Upper lobe of left lung (tissue), 6 donors: Measurements from ENCODE around the gene MAN2A2. TPM values are rescaled to one million over a fixed set of nuclear protein-coding genes. Genes with fewer than 3 reads are reported as not detected.

Source experiments
- ATAC-seq, 2 donors: fragments of 200-7000 bp; cut with Tn5 transposase; one replicate each; pipeline ENCODE4 v1.9.1; 2022; ENCODE audit warnings: mild to moderate bottlenecking in 2 of 2, moderate library complexity in 2 of 2; ENCODE audit not compliant: low FRiP score in 2 of 2
- DNase-seq, 2 donors: peaks; one replicate each; pipeline ENCODE4 v3.0.0-alpha.2; 2019 to 2020
- H3K27ac ChIP-seq, 4 donors: fragments of 200-600 bp; sonication (generic); one replicate each; pipeline ENCODE4 v1.5.1; 2016 to 2019
- H3K27me3 ChIP-seq, 4 donors: fragments of 200-600 bp; sonication (generic); one replicate each; pipeline ENCODE4 v1.5.1; 2017 to 2019
- H3K36me3 ChIP-seq, 4 donors: fragments of 200-600 bp; sonication (generic); one replicate each; pipeline ENCODE4 v1.5.1; 2016 to 2019
- H3K4me1 ChIP-seq, 4 donors: fragments of 200-600 bp; sonication (generic); one replicate each; pipeline ENCODE4 v1.5.1; 2018 to 2019
- H3K4me3 ChIP-seq, 4 donors: fragments of 200-600 bp; sonication (generic); one replicate each; pipeline ENCODE4 v1.5.1; 2017 to 2019; ENCODE audit warnings: mild to moderate bottlenecking in 2 of 4, moderate library complexity in 1 of 4
- H3K9me3 ChIP-seq, 4 donors: fragments of 200-600 bp; sonication (generic); one replicate each; pipeline ENCODE4 v1.5.1; 2018 to 2019
- EP300 ChIP-seq, 4 donors: sonication (generic); formaldehyde crosslinking; IDR thresholded peaks; one replicate each; pipeline ENCODE4 v1.5.1; 2017; ENCODE audit warnings: antibody characterized with exemption in 4 of 4, control low read depth in 2 of 4
- POLR2A ChIP-seq, 4 donors: fragments of 450-650 bp; IDR thresholded peaks; one replicate each; pipeline ENCODE4 v1.5.1; 2016 to 2017; ENCODE audit warnings: antibody characterized with exemption in 4 of 4, mild to moderate bottlenecking in 2 of 4
- POLR2AphosphoS5 ChIP-seq, 2 donors: sonication (generic); formaldehyde crosslinking; IDR thresholded peaks; one replicate each; pipeline ENCODE4 v1.5.1; 2017; ENCODE audit warnings: antibody characterized with exemption in 2 of 2
- WGBS, 2 donors: methylation state at CpG; one replicate each; pipeline ENCODE4 v1.1.5; 2017 to 2018; 5-methylcytosine and 5-hydroxymethylcytosine counted together
- total RNA-seq, 6 donors: library from RNA; depleted of rRNA in 4 of 6; stranded (reverse); fragments of >200 nt in 4 of 6; gene quantifications; one replicate each; pipeline versions ENCODE4 v1.1.0 to v1.2.1, GENCODE V29; 2016 to 2021
- TF ChIP-seq, protein P1 (sequence below), 6 experiments: fragments of 450-650 bp in 4 of 6; fragments of 200-600 bp in 2 of 6; sonication (generic) in 2 of 6; IDR thresholded peaks; one replicate each; pipeline ENCODE4 v1.5.1; 2016 to 2019; ENCODE audit warnings: antibody characterized with exemption in 6 of 6
- donor health status: DM: no; HTN: no; CAD: no; lungs with moderate emphysema.
- donor health status: DM: no; HTN: yes; CAD: no; lungs with severe emphysema.

Gene MAN2A2
- total RNA-seq, 6 donors from 2014 or later = 36.8 to 219 (median 90.1) TPM

- Histone ChIP-seq H3K36me3 (peaks cover 2 to 9% (median 7%) of the 10 kb centered on the region in 4 donors), H3K4me1 (peaks cover 47 to 69% (median 61%) of the 10 kb centered on the region in 4 donors), H3K4me3 (peak overlapping the region; percentile 65 to 94 (median 87)), H3K27me3 (no peaks in the 10 kb centered on the region), H3K9me3 (no peaks in the 10 kb centered on the region), H3K27ac (peak overlapping the region; percentile 97 to 99 (median 98))
- ATAC-seq (peak in 1 of 2 donors; percentile 41), DNase-seq (peak in 1 of 2 donors; percentile 91)
- 0% methylated on average over 7 to 22 of the region's 71 CpGs for WGBS, 2 donors
- TF ChIP-seq, protein P1, sequence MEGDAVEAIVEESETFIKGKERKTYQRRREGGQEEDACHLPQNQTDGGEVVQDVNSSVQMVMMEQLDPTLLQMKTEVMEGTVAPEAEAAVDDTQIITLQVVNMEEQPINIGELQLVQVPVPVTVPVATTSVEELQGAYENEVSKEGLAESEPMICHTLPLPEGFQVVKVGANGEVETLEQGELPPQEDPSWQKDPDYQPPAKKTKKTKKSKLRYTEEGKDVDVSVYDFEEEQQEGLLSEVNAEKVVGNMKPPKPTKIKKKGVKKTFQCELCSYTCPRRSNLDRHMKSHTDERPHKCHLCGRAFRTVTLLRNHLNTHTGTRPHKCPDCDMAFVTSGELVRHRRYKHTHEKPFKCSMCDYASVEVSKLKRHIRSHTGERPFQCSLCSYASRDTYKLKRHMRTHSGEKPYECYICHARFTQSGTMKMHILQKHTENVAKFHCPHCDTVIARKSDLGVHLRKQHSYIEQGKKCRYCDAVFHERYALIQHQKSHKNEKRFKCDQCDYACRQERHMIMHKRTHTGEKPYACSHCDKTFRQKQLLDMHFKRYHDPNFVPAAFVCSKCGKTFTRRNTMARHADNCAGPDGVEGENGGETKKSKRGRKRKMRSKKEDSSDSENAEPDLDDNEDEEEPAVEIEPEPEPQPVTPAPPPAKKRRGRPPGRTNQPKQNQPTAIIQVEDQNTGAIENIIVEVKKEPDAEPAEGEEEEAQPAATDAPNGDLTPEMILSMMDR (IDR thresholded peaks at IDR 0.05) = no peak
- TF ChIP-seq POLR2AphosphoS5 (IDR thresholded peaks at IDR 0.05) (no peak), EP300 (IDR thresholded peaks at IDR 0.05) (no peak), POLR2A (IDR thresholded peaks at IDR 0.05) (peak in 1 of 4 donors; percentile 16)
Measured at GRCh38 chr15:90871139-90871715, 31.9 kb upstream of the MAN2A2 start.

GRCh38 chr15:90871716-90872485, 31.2 kb upstream of the MAN2A2 start:
- ATAC-seq (peak in 1 of 2 donors; percentile 2), DNase-seq (peak; percentile 60 to 90)
- Histone ChIP-seq H3K4me1 (peaks cover 47 to 62% (median 55%) of the 10 kb centered on the region in 4 donors), H3K9me3 (no peaks in the 10 kb centered on the region), H3K4me3 (peak overlapping the region; percentile 65 to 94 (median 87)), H3K27me3 (no peaks in the 10 kb centered on the region), H3K27ac (peak overlapping the region; percentile 97 to 99 (median 98)), H3K36me3 (peaks cover 8 to 16% (median 14%) of the 10 kb centered on the region in 4 donors)
- 0 to 1% methylated on average over 5 to 6 of the region's 77 CpGs for WGBS, 2 donors
- TF ChIP-seq POLR2AphosphoS5 (IDR thresholded peaks at IDR 0.05) (no peak), POLR2A (IDR thresholded peaks at IDR 0.05) (peak in 1 of 4 donors; percentile 5), EP300 (IDR thresholded peaks at IDR 0.05) (no peak)
- TF ChIP-seq, protein P1 (IDR thresholded peaks at IDR 0.05) = no peak

DNA sequence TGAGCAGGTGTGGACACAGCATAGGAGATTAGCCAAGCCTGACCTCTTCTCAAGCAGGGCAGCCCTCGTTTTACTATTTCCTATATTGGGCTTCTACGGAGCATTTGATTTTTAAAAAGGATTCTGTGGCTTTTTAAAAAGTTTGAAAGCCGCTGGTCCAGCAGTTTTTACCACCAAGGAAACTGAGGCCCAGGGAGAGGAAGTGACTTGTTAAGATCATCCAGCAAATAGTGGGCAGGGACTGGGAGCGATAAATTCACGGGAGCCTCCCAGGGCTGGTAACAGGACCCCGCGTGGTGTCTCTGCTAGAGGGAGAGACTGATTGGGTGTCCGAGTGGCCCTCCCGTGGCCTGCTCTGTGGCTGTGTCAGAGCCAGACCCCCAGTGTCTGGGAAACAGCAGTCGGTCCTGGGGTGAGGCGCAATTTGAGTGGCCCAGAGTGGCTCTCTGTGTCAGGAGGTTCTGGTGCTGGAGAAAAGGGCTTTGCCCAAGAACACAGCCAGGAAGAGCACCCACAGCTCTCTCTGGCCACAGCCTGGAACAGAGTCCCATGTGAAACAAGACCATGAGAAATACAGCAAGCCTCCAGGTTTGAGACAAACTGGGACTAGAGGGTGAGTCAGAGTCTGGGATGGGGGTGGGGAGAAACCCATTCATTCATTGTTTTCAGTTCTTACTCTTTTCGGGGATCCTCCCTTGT, 30.5 kb upstream of the MAN2A2 start:
- TF ChIP-seq POLR2AphosphoS5 (IDR thresholded peaks at IDR 0.05) (peak; percentile 30 to 56), POLR2A (IDR thresholded peaks at IDR 0.05) (peak in 2 of 4 donors; percentile 28 to 51), EP300 (IDR thresholded peaks at IDR 0.05) (no peak)
- TF ChIP-seq, protein P1 (IDR thresholded peaks at IDR 0.05) = peak in 1 of 6 experiments; percentile 5
- no peak for DNase-seq
- peak in 1 of 2 donors; percentile 41 for ATAC-seq
- peaks cover 16 to 24% (median 21%) of the 10 kb centered on the region in 4 donors for H3K36me3 ChIP-seq
- no peaks in the 10 kb centered on the region for H3K27me3 ChIP-seq
- peak overlapping the region; percentile 97 to 99 (median 98) for H3K27ac ChIP-seq
- peak overlapping the region; percentile 65 to 94 (median 87) for H3K4me3 ChIP-seq
- H3K4me1 ChIP-seq = peaks cover 47 to 62% (median 54%) of the 10 kb centered on the region in 4 donors
- no peaks in the 10 kb centered on the region for H3K9me3 ChIP-seq
- 13 to 17% methylated on average over 10 to 12 of the region's 12 CpGs for WGBS, 2 donors

- 69% methylated on average over 6 of the region's 6 CpGs; no CpG with 5 or more reads in 1 of the 2 donors for WGBS, 2 donors
- peaks cover 42 to 56% (median 48%) of the 10 kb centered on the region in 4 donors for H3K4me1 ChIP-seq
- H3K27ac ChIP-seq = peak overlapping the region; percentile 97 to 99 (median 98)
Measured at GRCh38 chr15:90873488-90873997, 29.6 kb upstream of the MAN2A2 start.

More at GRCh38 chr15:90873488-90873997, 29.6 kb upstream of the MAN2A2 start:
- no peak for TF ChIP-seq POLR2A (IDR thresholded peaks at IDR 0.05)
- no peak for TF ChIP-seq EP300 (IDR thresholded peaks at IDR 0.05)
- TF ChIP-seq POLR2AphosphoS5 (IDR thresholded peaks at IDR 0.05) = no peak
- TF ChIP-seq, protein P1 (IDR thresholded peaks at IDR 0.05) = no peak
- no peak for DNase-seq
- H3K27me3 ChIP-seq = no peaks in the 10 kb centered on the region
- H3K36me3 ChIP-seq = peaks cover 19 to 33% (median 31%) of the 10 kb centered on the region in 4 donors
- H3K9me3 ChIP-seq = no peaks in the 10 kb centered on the region
- ATAC-seq = no peak
- H3K4me3 ChIP-seq = peak overlapping the region in 3 of 4 donors; percentile 81 to 94 (median 93)
